SK-N-SH (cell line): Measurements from ENCODE around the gene FAM120A. TPM values are rescaled to one million over a fixed set of nuclear protein-coding genes. Genes with fewer than 3 reads are reported as not detected.

Source experiments
- CTCF ChIA-PET: fragments of 300-600, 350-600 bp; formaldehyde crosslinking; extraction: SDS; loops from one replicate; lab custom pipeline; 2021; lab: Yijun Ruan, JAX
- POLR2A ChIA-PET: fragments of 350-600 bp; sonication (Branson Sonifier 250); formaldehyde crosslinking; extraction: SDS; loops from one replicate; lab custom pipeline; 2020; ENCODE audit warnings: antibody characterized with exemption, inconsistent platforms; lab: Yijun Ruan, JAX
- DNase-seq: peaks from one replicate; pipeline ENCODE4 v3.0.0; 2012
- H2AFZ ChIP-seq: fragments of 200-600 bp; sonication (generic); 2 replicates; pipeline ENCODE4 v1.8.1; 2016; ENCODE audit warnings: antibody characterized with exemption, mild to moderate bottlenecking, low read depth
- H3F3A ChIP-seq: fragments of 200-600 bp; sonication (generic); replicated peaks from 2 replicates; pipeline ENCODE3; 2016; ENCODE audit warnings: antibody characterized with exemption, mild to moderate bottlenecking; ENCODE audit not compliant: insufficient read depth
- H3K27ac ChIP-seq, 2 experiments: fragments of 200-500 bp in 1 of 2; fragments of 200-600 bp in 1 of 2; sonication (Bioruptor generic) in 1 of 2; sonication (generic), shearing (Covaris generic) in 1 of 2; 2 replicates each; pipeline versions ENCODE4 v1.5.1 to v1.6.1; 2014 to 2016; ENCODE audit warnings: low read depth in 2 of 2, inconsistent platforms in 1 of 2, low read length in 1 of 2, mild to moderate bottlenecking in 1 of 2, mixed read lengths in 1 of 2
- H3K27me3 ChIP-seq: fragments of 200-600 bp; sonication (generic), shearing (Covaris generic); 2 replicates; pipeline ENCODE4 v1.6.1; 2016; ENCODE audit warnings: mixed run types; ENCODE audit not compliant: insufficient read depth
- H3K36me3 ChIP-seq, 2 experiments: fragments of 200-500 bp in 1 of 2; fragments of 200-600 bp in 1 of 2; sonication (Bioruptor generic) in 1 of 2; sonication (generic) in 1 of 2; replicated peaks in 1 of 2; 2 replicates each; pipeline versions ENCODE3 to v1.5.1; 2014 to 2016; ENCODE audit warnings: low read length in 1 of 2, mild to moderate bottlenecking in 1 of 2; ENCODE audit not compliant: insufficient read depth in 2 of 2, control insufficient read depth in 1 of 2
- H3K4me1 ChIP-seq, 2 experiments: fragments of 200-500 bp in 1 of 2; fragments of 200-600 bp in 1 of 2; sonication (Bioruptor generic) in 1 of 2; sonication (generic), shearing (Covaris generic) in 1 of 2; 2 replicates each; pipeline versions ENCODE4 v1.5.1 to v1.6.1; 2014 to 2016; ENCODE audit warnings: low read depth in 1 of 2, low read length in 1 of 2, mixed run types in 1 of 2; ENCODE audit not compliant: insufficient read depth in 2 of 2, control insufficient read depth in 1 of 2
- H3K4me2 ChIP-seq: fragments of 200-600 bp; sonication (generic), shearing (Covaris generic); 2 replicates; pipeline ENCODE4 v1.6.1; 2017; ENCODE audit warnings: mixed run types
- H3K4me3 ChIP-seq, 2 experiments: fragments of 200-500 bp in 1 of 2; fragments of 200-600 bp in 1 of 2; sonication (Bioruptor generic) in 1 of 2; sonication (generic), shearing (Covaris generic) in 1 of 2; 2 replicates each; pipeline versions ENCODE4 v1.5.1 to v1.8.1; 2014 to 2016; ENCODE audit warnings: low read depth in 2 of 2, inconsistent platforms in 1 of 2, low read length in 1 of 2, mild to moderate bottlenecking in 1 of 2, mixed read lengths in 1 of 2, moderate library complexity in 1 of 2
- H3K79me2 ChIP-seq: fragments of 200-600 bp; sonication (generic); 2 replicates; pipeline ENCODE4 v1.8.1; 2017; ENCODE audit warnings: mild to moderate bottlenecking; ENCODE audit not compliant: insufficient read depth
- H3K9ac ChIP-seq: fragments of 200-600 bp; sonication (generic); 2 replicates; pipeline ENCODE4 v1.6.1; 2017; ENCODE audit warnings: mixed run types
- H3K9me2 ChIP-seq: fragments of 200-600 bp; sonication (generic); 2 replicates; pipeline ENCODE4 v1.6.1; 2017; ENCODE audit warnings: mixed run types
- H3K9me3 ChIP-seq: fragments of 200-600 bp; sonication (generic); 2 replicates; pipeline ENCODE4 v1.6.1; 2017; ENCODE audit warnings: mixed run types, mild to moderate bottlenecking, moderate library complexity
- H4K20me1 ChIP-seq: fragments of 200-600 bp; sonication (generic); 2 replicates; pipeline ENCODE4 v1.6.1; 2017; ENCODE audit warnings: mild to moderate bottlenecking, mixed run types; ENCODE audit not compliant: insufficient read depth
- CHD2 ChIP-seq: fragments of 150-350 bp; IDR thresholded peaks from 2 replicates; pipeline ENCODE4 v1.6.1; 2018; ENCODE audit warnings: low read length; ENCODE audit not compliant: partially characterized antibody
- ELF1 ChIP-seq: IDR thresholded peaks from 2 replicates; pipeline ENCODE4 v1.4.0; 2012
- FOSL2 ChIP-seq: IDR thresholded peaks from 2 replicates; pipeline ENCODE4 v1.4.0; 2012; ENCODE audit warnings: low read depth, mild to moderate bottlenecking, moderate library complexity, borderline replicate concordance
- FOXJ3 ChIP-seq: sonication (generic); formaldehyde crosslinking; IDR thresholded peaks from 2 replicates; pipeline ENCODE4 v1.5.1; 2020; ENCODE audit warnings: mild to moderate bottlenecking, missing genetic modification reagents
- GABPA ChIP-seq: IDR thresholded peaks from 2 replicates; pipeline ENCODE4 v1.4.0; 2012; ENCODE audit warnings: low read depth, mild to moderate bottlenecking
- MEF2A ChIP-seq: IDR thresholded peaks from 2 replicates; pipeline ENCODE4 v1.4.0; 2012; ENCODE audit warnings: low read depth, borderline replicate concordance
- SIN3A ChIP-seq: IDR thresholded peaks from 2 replicates; pipeline ENCODE4 v1.6.1; 2012; ENCODE audit warnings: low read depth, mild to moderate bottlenecking, low read length, moderate library complexity, borderline replicate concordance
- SMC3 ChIP-seq: IDR thresholded peaks from 2 replicates; pipeline ENCODE4 v1.6.1; 2012; ENCODE audit warnings: low read depth, low read length, improper control_type of control experiment
- TAF1 ChIP-seq: IDR thresholded peaks from 2 replicates; pipeline ENCODE4 v1.6.1; 2012; ENCODE audit warnings: low read depth, mild to moderate bottlenecking, low read length, moderate library complexity, borderline replicate concordance
- TCF12 ChIP-seq: IDR thresholded peaks from 2 replicates; pipeline ENCODE4 v1.4.0; 2012
- TEAD4 ChIP-seq: IDR thresholded peaks from 2 replicates; pipeline ENCODE4 v1.4.0; 2012; ENCODE audit warnings: mild to moderate bottlenecking, borderline replicate concordance; ENCODE audit not compliant: insufficient read depth
- WGBS: methylation state at CpG from one replicate; pipeline ENCODE4 v1.1.6; 2017; ENCODE audit warnings: low lambda C conversion rate; 5-methylcytosine and 5-hydroxymethylcytosine counted together
- polyA plus RNA-seq, 3 experiments: library from polyadenylated mRNA; depleted of rRNA; stranded (reverse); fragments of >200 nt; gene quantifications; 2 replicates each; pipeline ENCODE4 v1.2.3, GENCODE V29; 2012
- TF ChIP-seq, protein P1 (sequence below): IDR thresholded peaks from 2 replicates; pipeline ENCODE4 v1.4.0; 2012; ENCODE audit warnings: low read depth, borderline replicate concordance
- TF ChIP-seq, protein P2 (sequence below): IDR thresholded peaks from 2 replicates; pipeline ENCODE4; 2012
- TF ChIP-seq, protein P3 (sequence below): fragments of 200-600 bp; sonication (generic); IDR thresholded peaks from 2 replicates; pipeline ENCODE4 v1.6.1; 2017; ENCODE audit warnings: antibody characterized with exemption, mild to moderate bottlenecking, moderate library complexity
- TF ChIP-seq, protein P4 (sequence below): fragments of 150-350 bp; IDR thresholded peaks from 2 replicates; pipeline ENCODE4 v1.6.1; 2017; ENCODE audit warnings: antibody characterized with exemption, low read length, low read depth, borderline replicate concordance
- TF ChIP-seq, protein P5 (sequence below): IDR thresholded peaks from 2 replicates; pipeline ENCODE4 v1.4.0; 2012; ENCODE audit warnings: low read depth, borderline replicate concordance
- TF ChIP-seq, protein P6 (sequence below): IDR thresholded peaks from 2 replicates; pipeline ENCODE4 v1.6.1; 2012; ENCODE audit warnings: mild to moderate bottlenecking, low read depth, low read length, moderate library complexity

Gene FAM120A
- polyA plus RNA-seq, 1 of the 3 experiments (the other 2 are of a cell fraction): 58.6 TPM

DNA sequence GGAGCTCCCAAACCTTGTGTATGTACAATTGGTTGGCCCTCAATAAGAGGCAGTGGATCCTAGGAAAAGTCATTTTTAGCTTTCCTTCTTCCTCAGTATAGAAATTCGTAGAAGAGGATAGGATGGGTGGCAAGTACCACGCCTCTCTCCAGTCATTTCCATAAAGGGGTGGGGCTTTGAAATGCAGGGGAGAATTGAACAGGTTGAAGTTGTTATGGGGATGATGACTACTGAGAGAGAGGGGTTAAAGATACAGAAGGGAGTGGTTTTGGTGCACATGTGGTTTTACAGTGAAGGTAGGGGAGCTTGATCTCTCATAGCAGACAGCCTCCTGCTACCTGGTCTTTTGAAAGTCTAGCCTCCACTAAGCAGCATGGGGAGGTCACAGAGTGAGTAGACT, 56.3 kb downstream of the FAM120A start:
- DNase-seq: no peak
- H4K20me1 ChIP-seq: peaks cover 4% of the 10 kb centered on the region; the same call in 1 of the 2 replicates
- WGBS: 91% methylated on average over 2 of the region's 2 CpGs
- H3K4me1 ChIP-seq: peaks cover 0 to 17% of the 10 kb centered on the region in 2 experiments; a peak in 1 of 4 replicates
- no peaks in the 10 kb centered on the region for H3K9me3 ChIP-seq
- peaks cover 70% of the 10 kb centered on the region for H3K79me2 ChIP-seq
- no peak overlapping the region for H3K27ac ChIP-seq
- H2AFZ ChIP-seq: no peak overlapping the region
- H3K4me2 ChIP-seq: no peak overlapping the region
- H3K27me3 ChIP-seq: no peaks in the 10 kb centered on the region
- H3K36me3 ChIP-seq: peaks cover 12% of the 10 kb centered on the region in 2 experiments
- TF ChIP-seq, protein P1, sequence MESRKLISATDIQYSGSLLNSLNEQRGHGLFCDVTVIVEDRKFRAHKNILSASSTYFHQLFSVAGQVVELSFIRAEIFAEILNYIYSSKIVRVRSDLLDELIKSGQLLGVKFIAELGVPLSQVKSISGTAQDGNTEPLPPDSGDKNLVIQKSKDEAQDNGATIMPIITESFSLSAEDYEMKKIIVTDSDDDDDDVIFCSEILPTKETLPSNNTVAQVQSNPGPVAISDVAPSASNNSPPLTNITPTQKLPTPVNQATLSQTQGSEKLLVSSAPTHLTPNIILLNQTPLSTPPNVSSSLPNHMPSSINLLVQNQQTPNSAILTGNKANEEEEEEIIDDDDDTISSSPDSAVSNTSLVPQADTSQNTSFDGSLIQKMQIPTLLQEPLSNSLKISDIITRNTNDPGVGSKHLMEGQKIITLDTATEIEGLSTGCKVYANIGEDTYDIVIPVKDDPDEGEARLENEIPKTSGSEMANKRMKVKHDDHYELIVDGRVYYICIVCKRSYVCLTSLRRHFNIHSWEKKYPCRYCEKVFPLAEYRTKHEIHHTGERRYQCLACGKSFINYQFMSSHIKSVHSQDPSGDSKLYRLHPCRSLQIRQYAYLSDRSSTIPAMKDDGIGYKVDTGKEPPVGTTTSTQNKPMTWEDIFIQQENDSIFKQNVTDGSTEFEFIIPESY: no peak
- TF ChIP-seq FOXJ3 (CRISPR knock-in tag): no peak
- TF ChIP-seq, protein P2, sequence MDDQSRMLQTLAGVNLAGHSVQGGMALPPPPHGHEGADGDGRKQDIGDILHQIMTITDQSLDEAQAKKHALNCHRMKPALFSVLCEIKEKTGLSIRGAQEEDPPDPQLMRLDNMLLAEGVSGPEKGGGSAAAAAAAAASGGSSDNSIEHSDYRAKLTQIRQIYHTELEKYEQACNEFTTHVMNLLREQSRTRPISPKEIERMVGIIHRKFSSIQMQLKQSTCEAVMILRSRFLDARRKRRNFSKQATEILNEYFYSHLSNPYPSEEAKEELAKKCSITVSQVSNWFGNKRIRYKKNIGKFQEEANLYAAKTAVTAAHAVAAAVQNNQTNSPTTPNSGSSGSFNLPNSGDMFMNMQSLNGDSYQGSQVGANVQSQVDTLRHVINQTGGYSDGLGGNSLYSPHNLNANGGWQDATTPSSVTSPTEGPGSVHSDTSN: no peak
- no peak for TF ChIP-seq SMC3
- no peak for TF ChIP-seq ELF1
- TF ChIP-seq, protein P3, sequence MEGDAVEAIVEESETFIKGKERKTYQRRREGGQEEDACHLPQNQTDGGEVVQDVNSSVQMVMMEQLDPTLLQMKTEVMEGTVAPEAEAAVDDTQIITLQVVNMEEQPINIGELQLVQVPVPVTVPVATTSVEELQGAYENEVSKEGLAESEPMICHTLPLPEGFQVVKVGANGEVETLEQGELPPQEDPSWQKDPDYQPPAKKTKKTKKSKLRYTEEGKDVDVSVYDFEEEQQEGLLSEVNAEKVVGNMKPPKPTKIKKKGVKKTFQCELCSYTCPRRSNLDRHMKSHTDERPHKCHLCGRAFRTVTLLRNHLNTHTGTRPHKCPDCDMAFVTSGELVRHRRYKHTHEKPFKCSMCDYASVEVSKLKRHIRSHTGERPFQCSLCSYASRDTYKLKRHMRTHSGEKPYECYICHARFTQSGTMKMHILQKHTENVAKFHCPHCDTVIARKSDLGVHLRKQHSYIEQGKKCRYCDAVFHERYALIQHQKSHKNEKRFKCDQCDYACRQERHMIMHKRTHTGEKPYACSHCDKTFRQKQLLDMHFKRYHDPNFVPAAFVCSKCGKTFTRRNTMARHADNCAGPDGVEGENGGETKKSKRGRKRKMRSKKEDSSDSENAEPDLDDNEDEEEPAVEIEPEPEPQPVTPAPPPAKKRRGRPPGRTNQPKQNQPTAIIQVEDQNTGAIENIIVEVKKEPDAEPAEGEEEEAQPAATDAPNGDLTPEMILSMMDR: no peak
- TF ChIP-seq, protein P4, sequence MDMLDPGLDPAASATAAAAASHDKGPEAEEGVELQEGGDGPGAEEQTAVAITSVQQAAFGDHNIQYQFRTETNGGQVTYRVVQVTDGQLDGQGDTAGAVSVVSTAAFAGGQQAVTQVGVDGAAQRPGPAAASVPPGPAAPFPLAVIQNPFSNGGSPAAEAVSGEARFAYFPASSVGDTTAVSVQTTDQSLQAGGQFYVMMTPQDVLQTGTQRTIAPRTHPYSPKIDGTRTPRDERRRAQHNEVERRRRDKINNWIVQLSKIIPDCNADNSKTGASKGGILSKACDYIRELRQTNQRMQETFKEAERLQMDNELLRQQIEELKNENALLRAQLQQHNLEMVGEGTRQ: no peak
- TF ChIP-seq SIN3A: no peak
- TF ChIP-seq FOSL2: no peak
- TF ChIP-seq, protein P5, sequence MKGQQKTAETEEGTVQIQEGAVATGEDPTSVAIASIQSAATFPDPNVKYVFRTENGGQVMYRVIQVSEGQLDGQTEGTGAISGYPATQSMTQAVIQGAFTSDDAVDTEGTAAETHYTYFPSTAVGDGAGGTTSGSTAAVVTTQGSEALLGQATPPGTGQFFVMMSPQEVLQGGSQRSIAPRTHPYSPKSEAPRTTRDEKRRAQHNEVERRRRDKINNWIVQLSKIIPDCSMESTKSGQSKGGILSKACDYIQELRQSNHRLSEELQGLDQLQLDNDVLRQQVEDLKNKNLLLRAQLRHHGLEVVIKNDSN: no peak
- no peak for TF ChIP-seq TAF1
- TF ChIP-seq, protein P6, sequence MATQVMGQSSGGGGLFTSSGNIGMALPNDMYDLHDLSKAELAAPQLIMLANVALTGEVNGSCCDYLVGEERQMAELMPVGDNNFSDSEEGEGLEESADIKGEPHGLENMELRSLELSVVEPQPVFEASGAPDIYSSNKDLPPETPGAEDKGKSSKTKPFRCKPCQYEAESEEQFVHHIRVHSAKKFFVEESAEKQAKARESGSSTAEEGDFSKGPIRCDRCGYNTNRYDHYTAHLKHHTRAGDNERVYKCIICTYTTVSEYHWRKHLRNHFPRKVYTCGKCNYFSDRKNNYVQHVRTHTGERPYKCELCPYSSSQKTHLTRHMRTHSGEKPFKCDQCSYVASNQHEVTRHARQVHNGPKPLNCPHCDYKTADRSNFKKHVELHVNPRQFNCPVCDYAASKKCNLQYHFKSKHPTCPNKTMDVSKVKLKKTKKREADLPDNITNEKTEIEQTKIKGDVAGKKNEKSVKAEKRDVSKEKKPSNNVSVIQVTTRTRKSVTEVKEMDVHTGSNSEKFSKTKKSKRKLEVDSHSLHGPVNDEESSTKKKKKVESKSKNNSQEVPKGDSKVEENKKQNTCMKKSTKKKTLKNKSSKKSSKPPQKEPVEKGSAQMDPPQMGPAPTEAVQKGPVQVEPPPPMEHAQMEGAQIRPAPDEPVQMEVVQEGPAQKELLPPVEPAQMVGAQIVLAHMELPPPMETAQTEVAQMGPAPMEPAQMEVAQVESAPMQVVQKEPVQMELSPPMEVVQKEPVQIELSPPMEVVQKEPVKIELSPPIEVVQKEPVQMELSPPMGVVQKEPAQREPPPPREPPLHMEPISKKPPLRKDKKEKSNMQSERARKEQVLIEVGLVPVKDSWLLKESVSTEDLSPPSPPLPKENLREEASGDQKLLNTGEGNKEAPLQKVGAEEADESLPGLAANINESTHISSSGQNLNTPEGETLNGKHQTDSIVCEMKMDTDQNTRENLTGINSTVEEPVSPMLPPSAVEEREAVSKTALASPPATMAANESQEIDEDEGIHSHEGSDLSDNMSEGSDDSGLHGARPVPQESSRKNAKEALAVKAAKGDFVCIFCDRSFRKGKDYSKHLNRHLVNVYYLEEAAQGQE: no peak
- TF ChIP-seq MEF2A: no peak
- TF ChIP-seq TCF12: no peak
- TF ChIP-seq TEAD4: no peak
- TF ChIP-seq CHD2: no peak
- TF ChIP-seq GABPA: no peak
- H3K9ac ChIP-seq: no peak overlapping the region
- ChIA-PET CTCF (interaction anchor here (1.5 kb wide), 1 partner anchor 706 kb away, joined by 3 read pairs; no protein-coding TSS in a partner anchor), POLR2A (no interaction called here)
- no peaks in the 10 kb centered on the region for H3K9me2 ChIP-seq
- no peaks in the 10 kb centered on the region for H3F3A ChIP-seq
- no peak overlapping the region for H3K4me3 ChIP-seq
